NCI-H446 (cell line): ENCODE measurements around the gene ANKRD36.
"Not testable (repeated sequence)": the region's sequence is repeated elsewhere in the genome, so short reads cannot be mapped to it uniquely, and the experiment has no call there.

Experiments
- DNase-seq, 2 experiments: peaks; one replicate each; lab custom pipeline; 2025; lab: John Stamatoyannopoulos, UW

Gene ANKRD36

DNA sequence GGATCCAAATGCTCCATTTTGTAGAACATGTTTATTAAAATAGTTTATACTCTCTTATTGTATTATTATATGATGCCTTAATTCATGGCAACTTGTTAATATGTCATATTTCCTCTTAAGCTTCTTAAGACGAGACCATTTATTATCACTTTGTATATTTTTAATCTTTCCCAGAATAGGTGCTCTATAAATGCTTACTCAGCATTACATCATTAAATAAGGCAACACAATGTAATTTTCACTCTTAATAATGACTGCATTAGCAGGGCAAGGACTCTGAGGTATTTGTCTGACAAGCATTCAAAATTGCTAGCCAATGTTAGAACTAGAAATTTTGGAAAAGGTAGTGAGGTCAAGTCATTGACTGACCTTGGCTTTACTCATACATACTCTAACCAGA lies 180.7 kb downstream of the ANKRD36 start:
- DNase-seq, result not testable (repeated sequence)
